Activated naive CD4-positive, alpha-beta T cell treated with anti-CD3 and anti-CD28 coated beads for 36 hours (primary cell): ENCODE measurements around the gene RAB8A. TPM values are rescaled to one million over a fixed set of nuclear protein-coding genes. Genes with fewer than 3 reads are reported as not detected.
A peak's percentile ranks its signal among the peaks of the same experiment; 100 is the strongest.
"Not testable (repeated sequence)": the region's sequence is repeated elsewhere in the genome, so short reads cannot be mapped to it uniquely, and the experiment has no call there.

Experiments
- CTCF ChIA-PET: fragments of 350-600 bp; sonication (Branson Sonifier 250); formaldehyde crosslinking; loops from one replicate; lab custom pipeline; 2021; ENCODE audit warnings: antibody characterized with exemption; lab: Charles Lee
- DNase-seq: peaks from one replicate; pipeline ENCODE4 v3.0.0-alpha.2; 2020
- H3K27ac Mint-ChIP-seq: one replicate; pipeline ENCODE4 v1.8.0; 2021; ENCODE audit warnings: mild to moderate bottlenecking, mixed read lengths
- H3K27me3 Mint-ChIP-seq: one replicate; pipeline ENCODE4 v1.8.0; 2021; ENCODE audit warnings: low read depth, mixed read lengths
- H3K36me3 Mint-ChIP-seq: one replicate; pipeline ENCODE4 v1.8.0; 2021; ENCODE audit warnings: low read depth, mixed read lengths
- H3K4me1 Mint-ChIP-seq: one replicate; pipeline ENCODE4 v1.8.0; 2021; ENCODE audit warnings: low read depth, mixed read lengths
- H3K4me3 Mint-ChIP-seq: one replicate; pipeline ENCODE4 v1.8.0; 2021; ENCODE audit warnings: mild to moderate bottlenecking, moderate library complexity, mixed read lengths
- H3K9me3 Mint-ChIP-seq: one replicate; pipeline ENCODE4 v1.8.0; 2021; ENCODE audit warnings: mixed read lengths
- intact Hi-C: fragments of 100-400 bp; cut with micrococcal nuclease; formaldehyde crosslinking; loops from one replicate; pipeline ENCODE4 v1.15.1; 2023
- total RNA-seq, 2 experiments: library from RNA; stranded (reverse); gene quantifications; one replicate each; pipeline ENCODE4 v1.2.3, GENCODE V29; 2021

The RAB8A gene
- total RNA-seq, 2 experiments from 2014 or later = 90.5 to 95.2 TPM

- Mint-ChIP-seq H3K27ac (no peak overlapping the region), H3K36me3 (peaks cover 60% of the 10 kb centered on the region), H3K27me3 (no peaks in the 10 kb centered on the region), H3K4me3 (no peak overlapping the region), H3K4me1 (peaks cover 24% of the 10 kb centered on the region), H3K9me3 (no peaks in the 10 kb centered on the region)
- DNase-seq = no peak
- intact Hi-C loops = no loop called here
- CTCF ChIA-PET = interaction anchor here (1.1 to 1.4 kb wide), 2 partner anchors 57 to 87 kb away, joined by 3 to 5 read pairs; no protein-coding TSS in a partner anchor
Observed at GRCh38 chr19:16098821-16099220, 12.9 kb upstream of the RAB8A start.

- H3K9me3 Mint-ChIP-seq, H3K27me3 Mint-ChIP-seq, DNase-seq, H3K4me3 Mint-ChIP-seq, intact Hi-C loops, H3K27ac Mint-ChIP-seq: not testable (repeated sequence)
- Mint-ChIP-seq H3K4me1 (peaks cover 21% of the 10 kb centered on the region), H3K36me3 (peaks cover 56% of the 10 kb centered on the region)
- CTCF ChIA-PET = interaction anchor here (0.9 to 1.4 kb wide), 3 partner anchors 58 to 86 kb away, joined by 3 to 5 read pairs (median 3); no protein-coding TSS in a partner anchor
Observed at GRCh38 chr19:16099314-16099965, 12.2 kb upstream of the RAB8A start.

DNA sequence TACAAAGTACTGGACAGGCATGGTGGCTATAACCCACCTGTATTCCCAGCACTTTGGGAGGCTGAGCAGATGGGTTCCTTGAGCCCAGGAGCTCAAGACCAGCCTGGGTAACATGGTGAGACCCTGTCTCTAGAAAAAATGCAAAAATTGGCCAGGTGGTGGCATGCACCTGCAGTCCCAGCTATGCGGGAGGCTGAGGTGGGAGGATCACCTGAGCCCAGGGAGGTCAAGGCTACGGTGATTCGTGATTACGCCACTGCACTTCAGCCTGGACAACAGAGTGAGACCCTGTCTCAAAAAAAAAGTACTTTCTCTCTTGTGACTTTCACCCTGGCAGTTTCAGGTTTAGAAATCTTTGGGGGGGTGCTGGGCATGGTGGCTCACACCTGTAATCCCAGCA is 11.2 kb upstream of the RAB8A start:
- Mint-ChIP-seq H3K4me3 (no peak overlapping the region), H3K4me1 (peaks cover 10% of the 10 kb centered on the region), H3K27ac (no peak overlapping the region), H3K9me3 (no peaks in the 10 kb centered on the region), H3K36me3 (peaks cover 45% of the 10 kb centered on the region), H3K27me3 (no peaks in the 10 kb centered on the region)
- CTCF ChIA-PET = no interaction called here
- DNase-seq = no peak
- intact Hi-C loops = no loop called here

DNA sequence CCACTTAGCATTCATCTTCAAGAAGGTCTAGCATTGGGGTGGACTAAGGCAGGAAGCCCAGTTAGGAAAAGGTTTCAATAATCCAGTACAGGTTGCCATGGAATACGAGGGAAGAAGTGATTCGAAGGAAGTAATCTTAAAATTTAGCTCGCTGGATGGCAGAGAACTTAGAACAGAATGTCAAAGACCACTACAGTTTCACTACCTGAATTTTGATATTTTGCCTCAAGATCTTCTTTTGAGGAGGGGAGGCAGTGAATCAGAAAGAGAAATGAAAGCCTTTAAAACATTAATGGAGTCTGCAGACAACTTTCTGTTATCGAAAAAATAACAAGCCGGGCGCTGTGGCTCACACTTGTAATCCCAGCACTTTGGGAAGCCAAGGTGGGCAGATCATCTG is 7.0 kb upstream of the RAB8A start:
- peaks cover 15% of the 10 kb centered on the region for H3K36me3 Mint-ChIP-seq
- intact Hi-C loops = no loop called here
- H3K9me3 Mint-ChIP-seq = no peaks in the 10 kb centered on the region
- CTCF ChIA-PET = interaction anchor here (0.6 kb wide), 1 partner anchor 77 kb away, joined by 4 read pairs; no protein-coding TSS in a partner anchor
- no peak overlapping the region for H3K4me3 Mint-ChIP-seq
- no peak overlapping the region for H3K27ac Mint-ChIP-seq
- H3K4me1 Mint-ChIP-seq = no peaks in the 10 kb centered on the region
- no peaks in the 10 kb centered on the region for H3K27me3 Mint-ChIP-seq
- DNase-seq = no peak

DNA sequence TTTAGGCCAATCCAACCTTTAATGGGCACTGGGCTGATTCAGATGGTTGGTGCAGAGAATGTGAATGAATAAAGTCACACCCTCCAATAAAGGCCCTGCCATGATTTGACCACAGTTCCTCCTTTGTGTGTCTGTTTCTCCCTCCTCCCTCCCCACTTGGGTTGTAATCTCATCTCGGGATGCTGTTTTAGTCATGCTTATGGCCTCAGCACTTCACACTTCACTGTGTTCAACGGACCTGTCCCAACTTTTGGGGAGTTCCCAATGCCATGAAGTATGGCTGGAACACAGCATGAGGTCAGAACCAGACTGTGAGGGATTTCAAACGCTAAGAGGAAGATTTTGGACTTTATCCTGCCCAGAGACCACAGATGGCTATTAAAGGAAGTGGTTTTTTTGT is 5.6 kb upstream of the RAB8A start:
- no peak overlapping the region for H3K27ac Mint-ChIP-seq
- no peak overlapping the region for H3K4me3 Mint-ChIP-seq
- H3K4me1 Mint-ChIP-seq = peaks cover 3% of the 10 kb centered on the region
- no peaks in the 10 kb centered on the region for H3K27me3 Mint-ChIP-seq
- CTCF ChIA-PET = interaction anchor here (1.3 kb wide), 1 partner anchor 45 kb away, joined by 4 read pairs; no protein-coding TSS in a partner anchor
- no peaks in the 10 kb centered on the region for H3K9me3 Mint-ChIP-seq
- peaks cover 11% of the 10 kb centered on the region for H3K36me3 Mint-ChIP-seq
- intact Hi-C loops = no loop called here
- no peak for DNase-seq

GRCh38 chr19:16111909-16112752 is 442 bp downstream of the RAB8A start:
- H3K36me3 Mint-ChIP-seq = peaks cover 12% of the 10 kb centered on the region
- H3K9me3 Mint-ChIP-seq = no peaks in the 10 kb centered on the region
- peak overlapping the region; percentile 96 for H3K27ac Mint-ChIP-seq
- no peak for DNase-seq
- peak overlapping the region; percentile 98 for H3K4me3 Mint-ChIP-seq
- H3K27me3 Mint-ChIP-seq = no peaks in the 10 kb centered on the region
- peaks cover 39% of the 10 kb centered on the region for H3K4me1 Mint-ChIP-seq
- CTCF ChIA-PET = interaction anchor here (0.6 to 2.3 kb wide), 7 partner anchors 16 to 70 kb away, joined by 3 to 8 read pairs (median 3); no protein-coding TSS in a partner anchor
- intact Hi-C loops = loop anchor here (1.0 to 2.0 kb wide), 10 partner anchors 31 to 472 kb away; partner anchors contain the start of genes AP1M1, C19orf44, CALR3 and FAM32A

DNA sequence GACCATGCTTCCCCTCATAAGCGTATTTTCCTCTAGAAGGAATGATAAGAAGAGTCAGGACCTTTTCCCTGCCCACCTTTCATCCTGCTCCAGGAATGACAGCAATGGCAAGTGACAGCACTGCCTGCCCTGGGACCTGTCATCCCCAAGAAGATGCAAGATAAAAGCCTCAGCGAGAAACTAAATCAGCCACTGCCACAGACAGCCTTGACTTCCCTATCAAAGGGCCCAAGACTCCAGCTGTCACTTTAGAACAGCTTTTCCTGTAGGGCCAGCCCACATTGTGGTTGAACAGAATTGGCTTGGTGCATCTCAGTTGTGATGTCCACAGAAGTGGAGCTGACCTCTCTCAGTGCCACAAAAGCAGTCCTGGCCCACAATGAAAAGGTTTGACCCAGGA is 1.1 kb downstream of the RAB8A start:
- Mint-ChIP-seq H3K9me3 (no peaks in the 10 kb centered on the region), H3K36me3 (peaks cover 12% of the 10 kb centered on the region), H3K27me3 (no peaks in the 10 kb centered on the region), H3K4me1 (peaks cover 46% of the 10 kb centered on the region), H3K27ac (peak overlapping the region; percentile 96), H3K4me3 (peak overlapping the region; percentile 98)
- intact Hi-C loops = no loop called here
- CTCF ChIA-PET = interaction anchor here (0.7 to 1.2 kb wide), 4 partner anchors 42 to 71 kb away, joined by 3 to 4 read pairs (median 3); no protein-coding TSS in a partner anchor
- no peak for DNase-seq

- Mint-ChIP-seq H3K27ac (peak overlapping the region; percentile 56), H3K9me3 (no peaks in the 10 kb centered on the region), H3K4me1 (peaks cover 55% of the 10 kb centered on the region), H3K4me3 (peak overlapping the region; percentile 34), H3K36me3 (peaks cover 18% of the 10 kb centered on the region), H3K27me3 (no peaks in the 10 kb centered on the region)
- DNase-seq = no peak
- CTCF ChIA-PET = interaction anchor here (0.9 to 1.2 kb wide), 2 partner anchors 50 to 72 kb away, joined by 3 to 4 read pairs; no protein-coding TSS in a partner anchor
- intact Hi-C loops = no loop called here
Observed at GRCh38 chr19:16113727-16114126, 2.0 kb downstream of the RAB8A start.

GRCh38 chr19:16115301-16116039 is 3.8 kb downstream of the RAB8A start:
- peaks cover 31% of the 10 kb centered on the region for H3K36me3 Mint-ChIP-seq
- DNase-seq = no peak
- H3K27me3 Mint-ChIP-seq = no peaks in the 10 kb centered on the region
- peak overlapping the region; percentile 67 for H3K27ac Mint-ChIP-seq
- H3K4me3 Mint-ChIP-seq = no peak overlapping the region
- no peaks in the 10 kb centered on the region for H3K9me3 Mint-ChIP-seq
- intact Hi-C loops = no loop called here
- CTCF ChIA-PET = interaction anchor here (1.0 kb wide), 1 partner anchor 70 kb away, joined by 3 read pairs; the partner anchor contains the start of gene FAM32A
- H3K4me1 Mint-ChIP-seq = peaks cover 68% of the 10 kb centered on the region

DNA sequence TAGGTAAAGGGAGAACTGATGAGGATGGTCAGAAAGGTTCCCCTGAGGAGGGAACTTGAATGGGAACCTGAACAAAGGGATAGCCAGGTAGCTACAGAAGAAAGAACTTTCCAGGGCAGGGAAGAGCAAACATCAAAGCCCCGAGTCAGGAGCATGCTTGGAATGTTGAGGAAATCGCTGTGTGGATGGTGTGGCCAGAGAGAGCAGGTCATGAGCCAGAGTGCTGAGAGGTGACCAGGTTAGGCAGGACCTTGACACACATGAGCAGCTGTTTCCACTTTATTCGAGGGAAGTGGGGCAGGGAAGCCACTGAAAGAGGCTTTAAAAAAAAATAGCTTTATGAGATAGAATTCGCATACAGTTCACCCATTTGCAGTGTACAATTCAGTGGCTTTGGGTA is 4.4 kb downstream of the RAB8A start:
- Mint-ChIP-seq H3K4me3 (no peak overlapping the region), H3K9me3 (no peaks in the 10 kb centered on the region), H3K27ac (peak overlapping the region; percentile 67), H3K4me1 (peaks cover 66% of the 10 kb centered on the region), H3K27me3 (no peaks in the 10 kb centered on the region), H3K36me3 (peaks cover 33% of the 10 kb centered on the region)
- intact Hi-C loops = no loop called here
- DNase-seq = no peak
- CTCF ChIA-PET = interaction anchor here (0.6 to 1.0 kb wide), 3 partner anchors 38 to 267 kb away, joined by 3 to 4 read pairs (median 3); partner anchors contain the start of gene FAM32A

DNA sequence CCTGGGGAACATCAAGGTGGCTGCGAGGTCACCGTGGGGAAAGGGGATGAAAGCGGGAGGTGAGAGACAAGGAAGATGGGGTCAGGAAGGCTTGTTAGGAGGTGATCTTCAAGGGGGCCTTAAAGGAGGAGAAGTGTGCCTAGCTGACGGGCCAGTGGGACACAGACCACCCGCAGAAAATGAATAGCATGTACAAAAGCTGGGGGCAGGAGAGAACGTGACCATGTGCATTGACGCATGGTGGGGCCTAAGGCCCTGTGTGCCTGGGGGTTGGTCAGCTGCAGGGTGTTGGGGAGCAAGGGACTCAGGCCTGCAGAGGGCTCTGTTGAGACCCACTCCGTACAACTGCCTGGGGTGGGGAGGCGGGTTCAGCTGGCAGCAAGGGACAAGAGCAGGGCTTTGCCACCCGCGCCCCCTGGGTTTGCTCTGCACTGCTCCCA is 5.9 kb downstream of the RAB8A start:
- Mint-ChIP-seq H3K4me1 (peaks cover 61% of the 10 kb centered on the region), H3K4me3 (no peak overlapping the region), H3K36me3 (peaks cover 39% of the 10 kb centered on the region), H3K27me3 (no peaks in the 10 kb centered on the region), H3K9me3 (no peaks in the 10 kb centered on the region), H3K27ac (peak overlapping the region; percentile 11)
- no peak for DNase-seq
- intact Hi-C loops = loop anchor here (2.0 kb wide), 1 partner anchor 39 kb away; no protein-coding TSS in a partner anchor
- CTCF ChIA-PET = interaction anchor here (0.8 to 2.1 kb wide), 4 partner anchors 35 to 76 kb away, joined by 3 to 10 read pairs (median 4); partner anchors contain the start of gene FAM32A
